Esophagus squamous epithelium (tissue), 4 donors: ENCODE results near the gene OR6Y1.

Source experiments
- CTCF ChIP-seq, 6 experiments: fragments of 450-650 bp in 4 of 6; fragments of 200-600 bp in 2 of 6; sonication (generic) in 2 of 6; IDR thresholded peaks; one replicate each; pipeline ENCODE4 v1.5.1; 2016 to 2019; ENCODE audit warnings: antibody characterized with exemption in 6 of 6, mild to moderate bottlenecking in 4 of 6, moderate library complexity in 4 of 6
- POLR2A ChIP-seq, 4 donors: fragments of 450-650 bp; IDR thresholded peaks; one replicate each; pipeline ENCODE4 v1.6.1; 2017; ENCODE audit warnings: antibody characterized with exemption in 4 of 4, mild to moderate bottlenecking in 4 of 4, moderate library complexity in 3 of 4

GRCh38 chr1:158572226-158572625 lies 18.0 kb upstream of the OR6Y1 start:
- no peak for TF ChIP-seq CTCF (IDR thresholded peaks at IDR 0.05)
- TF ChIP-seq POLR2A (IDR thresholded peaks at IDR 0.05), result no peak
